NCI-H1048 (cell line): Measurements from ENCODE around the gene TJP3.

Experiments
- DNase-seq: peaks from one replicate; lab custom pipeline; 2025; lab: John Stamatoyannopoulos, UW

TJP3 gene

DNA sequence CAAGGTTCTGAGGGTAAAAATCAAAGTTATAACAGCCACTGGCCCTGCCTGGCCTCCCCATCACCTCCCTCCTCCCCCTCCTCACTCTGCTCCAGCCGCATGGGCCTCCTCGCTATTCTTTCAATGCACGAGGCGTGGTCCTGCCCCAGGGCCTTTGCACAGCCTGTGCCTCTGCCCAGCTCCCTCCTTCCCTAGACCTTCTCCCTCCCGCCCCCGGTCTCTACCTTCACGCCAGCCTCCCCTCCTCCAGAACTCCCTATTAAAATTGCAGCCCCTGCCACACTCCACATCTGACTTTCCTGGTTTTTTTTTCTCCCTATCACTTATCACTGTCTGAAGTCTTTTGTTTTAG, 60.5 kb downstream of the TJP3 start:
- DNase-seq = no peak

DNA sequence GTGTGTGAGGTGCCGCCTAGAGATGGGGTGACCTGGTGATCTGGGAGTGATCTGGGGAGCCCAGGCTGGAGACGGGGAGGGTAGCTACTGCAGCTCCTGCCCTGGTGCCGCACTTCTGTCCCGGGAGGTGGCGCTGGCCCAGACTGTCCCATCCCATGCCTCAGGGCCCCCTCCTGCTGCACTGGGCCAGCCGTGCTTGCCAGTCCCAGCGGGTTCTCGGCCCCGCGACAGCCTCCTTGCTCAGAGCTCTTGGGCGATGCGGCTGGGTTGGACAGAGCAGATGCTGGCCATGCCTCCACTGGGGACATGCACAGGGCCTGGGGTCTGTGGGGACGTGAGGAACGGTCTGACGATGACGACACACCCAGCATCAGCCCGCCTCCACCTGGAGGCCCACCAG, 61.3 kb downstream of the TJP3 start:
- no peak for DNase-seq

DNA sequence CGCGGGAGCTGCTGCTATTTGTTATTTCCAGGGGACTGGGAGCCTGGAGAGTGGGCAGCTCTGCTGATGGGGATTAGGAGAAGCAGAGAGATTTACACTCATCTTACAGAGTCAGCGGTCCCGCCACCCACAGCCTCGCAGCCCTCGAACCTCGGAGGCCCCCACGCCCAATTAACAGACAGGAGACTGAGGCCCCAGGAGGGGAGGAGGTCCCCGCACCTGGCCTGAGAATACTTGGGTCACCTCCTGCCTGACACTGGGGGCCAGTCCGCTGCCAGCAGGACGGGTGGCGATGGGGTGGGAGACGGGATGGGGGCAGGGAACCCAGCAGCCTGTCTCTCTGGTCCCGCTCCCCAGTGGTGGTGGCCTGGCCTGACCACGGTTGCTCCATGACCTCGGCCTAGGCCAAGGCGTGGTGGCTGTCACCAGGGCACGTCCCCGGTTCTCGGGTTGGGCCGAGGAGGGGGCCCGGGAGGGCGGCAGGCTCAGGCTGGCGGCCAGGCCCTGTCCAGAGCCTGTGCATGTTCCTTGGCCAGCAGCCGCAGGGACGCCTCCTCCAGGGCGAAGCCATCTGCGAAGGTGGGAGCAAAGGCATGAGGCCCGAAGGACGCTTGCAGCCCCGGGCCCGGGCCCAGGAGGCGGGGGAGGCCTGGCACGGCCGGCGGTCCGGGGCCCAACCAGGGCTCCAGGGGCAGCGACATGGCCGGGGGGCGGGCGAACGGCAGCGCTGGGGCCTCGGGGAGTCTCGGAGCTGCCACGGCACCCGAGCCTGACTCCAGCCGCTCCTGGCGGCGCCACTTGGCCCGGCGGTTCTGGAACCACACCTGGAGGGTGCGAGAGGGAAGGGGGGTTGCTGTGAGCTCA, 62.2 kb downstream of the TJP3 start:
- no peak for DNase-seq

DNA sequence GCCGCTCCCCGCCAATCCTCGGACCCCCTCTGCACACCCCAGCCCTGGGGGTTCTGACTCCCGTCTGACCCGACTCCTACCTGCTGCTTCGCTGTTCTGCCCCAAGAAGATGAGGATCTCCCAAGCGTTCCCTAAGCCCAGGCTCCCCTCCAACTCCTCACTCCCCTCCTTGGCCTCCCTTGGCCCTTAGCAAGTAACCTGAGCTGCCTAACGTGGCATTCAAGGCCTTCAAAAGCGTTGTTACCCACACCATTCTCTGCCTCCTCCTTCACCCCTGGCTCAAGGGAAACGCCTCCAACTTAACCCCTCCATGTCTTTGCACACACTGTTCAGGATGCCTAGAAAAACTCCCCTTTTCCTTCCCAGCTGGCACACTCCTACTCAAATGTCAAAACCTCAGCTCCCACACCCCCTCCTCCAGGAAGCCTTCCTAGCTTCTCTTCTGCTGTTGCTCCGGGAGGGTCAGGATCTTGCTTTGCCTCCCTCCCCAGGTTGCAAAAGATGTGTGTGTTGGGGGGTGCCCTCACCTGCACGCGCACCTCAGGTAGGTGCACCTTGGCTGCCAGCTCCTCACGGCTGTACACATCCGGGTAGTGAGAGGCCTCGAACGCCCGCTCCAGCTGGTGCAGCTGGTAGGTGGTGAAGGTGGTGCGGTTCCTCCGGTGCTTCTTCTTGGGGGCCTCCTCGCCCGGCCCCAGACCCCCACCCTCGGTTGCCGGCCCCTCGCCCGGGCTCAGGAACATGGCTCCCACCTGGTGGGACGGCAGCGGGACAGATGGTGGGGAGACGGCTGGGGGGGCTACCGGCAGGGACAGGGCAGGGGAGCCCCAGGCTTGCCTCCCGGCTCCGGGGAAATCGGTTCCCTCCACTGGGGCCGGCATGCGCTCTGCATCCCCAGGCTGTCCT, 63.1 kb downstream of the TJP3 start:
- DNase-seq = no peak

DNA sequence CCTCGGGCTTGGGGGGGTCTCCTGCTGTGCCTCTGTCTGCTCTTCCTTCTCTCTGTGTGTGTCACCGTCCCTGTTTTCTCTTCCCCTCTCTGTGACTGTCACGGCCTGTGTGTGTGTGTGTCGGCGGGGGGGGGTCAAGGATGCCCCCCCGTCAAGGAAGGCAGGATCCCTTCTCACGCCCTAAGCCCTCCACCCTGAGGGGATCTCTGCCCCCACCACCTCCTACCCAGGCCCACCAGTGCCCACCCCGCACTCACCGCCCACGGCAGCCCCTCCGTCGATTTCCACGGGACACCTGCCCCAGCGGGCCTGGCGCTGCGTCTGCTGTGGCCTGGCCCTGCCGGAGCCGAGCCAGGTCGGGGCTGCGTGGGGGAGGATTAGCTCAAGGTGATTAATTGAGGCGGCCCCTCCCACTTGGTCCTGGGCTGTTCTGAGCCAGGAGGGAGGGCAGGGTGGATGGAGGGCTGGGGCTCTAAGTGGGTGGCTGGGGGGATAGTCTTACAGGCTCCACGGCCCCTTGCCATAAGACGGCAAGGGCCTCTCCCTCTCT, 63.8 kb downstream of the TJP3 start, which contains the start of gene RAX2:
Gene RAX2 (minus strand): TSS at position 323 of the 550 bp plus-strand sequence. CDS start 486 bp downstream, outside the sequence.
- no peak for DNase-seq

DNA sequence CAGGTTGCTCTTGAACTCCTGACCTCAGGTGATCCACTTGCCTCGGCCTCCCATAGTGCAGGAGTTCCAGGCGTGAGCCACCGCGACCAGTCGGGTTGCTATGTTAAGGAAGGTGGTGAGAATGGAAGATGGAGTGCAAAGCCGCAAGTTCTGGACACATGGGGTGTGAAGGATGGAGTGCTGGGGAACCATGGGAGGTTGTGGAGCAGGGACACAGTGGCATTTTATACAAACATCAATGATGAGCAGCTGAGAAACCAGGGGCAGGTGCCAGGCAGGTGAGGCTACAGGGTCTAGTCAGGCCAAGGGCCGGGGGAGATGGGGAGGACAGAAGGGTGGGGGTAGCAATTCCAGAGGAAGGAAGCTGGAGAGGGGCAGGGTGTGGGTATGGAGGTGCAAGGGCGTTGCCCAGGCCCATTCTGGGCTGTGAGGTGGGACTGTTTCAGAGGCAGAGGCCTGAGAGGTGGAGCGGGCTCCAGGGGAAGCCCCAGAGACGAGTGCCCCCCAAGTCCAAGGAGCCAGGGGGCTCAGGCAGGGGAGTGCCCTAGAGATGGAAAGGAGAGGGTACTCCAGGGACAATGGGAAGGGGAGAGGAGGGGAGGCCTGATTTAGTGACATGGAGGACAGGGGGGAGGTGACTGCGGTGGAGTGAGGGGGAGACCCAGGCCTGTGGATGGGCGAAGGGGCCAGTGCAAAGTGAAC, 65.8 kb downstream of the TJP3 start:
- no peak for DNase-seq

DNA sequence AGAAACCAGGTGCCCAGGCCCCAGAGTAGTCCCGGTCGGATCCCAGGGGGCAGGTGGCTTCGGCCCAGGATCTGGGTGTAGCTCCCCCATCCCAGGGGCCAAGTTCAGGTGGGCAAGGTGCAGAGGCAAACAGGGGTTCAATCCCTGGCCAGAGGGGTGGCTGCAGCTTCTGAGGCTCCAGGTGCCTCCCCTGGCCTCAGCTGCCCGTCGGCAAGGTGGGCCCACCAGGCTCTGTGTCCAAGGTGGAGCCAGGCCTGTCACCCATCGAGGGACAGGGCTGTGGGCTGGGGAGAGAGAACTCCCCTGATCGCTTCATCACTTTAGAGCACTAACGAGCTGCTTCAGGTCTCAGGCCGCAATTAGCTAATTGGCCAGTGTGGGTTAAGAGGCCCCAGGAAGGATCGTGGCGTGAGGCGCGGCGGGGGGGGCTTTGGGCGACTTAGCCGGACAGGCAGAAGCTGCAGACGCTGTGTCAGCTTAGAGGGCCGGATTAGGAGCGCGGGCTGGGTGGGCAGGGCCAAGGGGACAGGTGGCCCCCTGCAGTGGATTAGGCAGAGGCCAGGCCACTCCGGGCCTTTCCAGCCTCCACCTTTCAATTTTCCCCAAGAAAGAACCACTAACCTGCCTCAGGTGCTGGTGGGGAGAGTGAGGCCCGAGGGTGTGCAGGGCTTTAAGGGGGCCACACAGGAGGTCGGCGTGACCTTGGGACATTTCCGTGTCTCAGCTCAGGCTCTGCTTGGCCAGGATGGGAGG, 66.6 kb downstream of the TJP3 start:
- no peak for DNase-seq

DNA sequence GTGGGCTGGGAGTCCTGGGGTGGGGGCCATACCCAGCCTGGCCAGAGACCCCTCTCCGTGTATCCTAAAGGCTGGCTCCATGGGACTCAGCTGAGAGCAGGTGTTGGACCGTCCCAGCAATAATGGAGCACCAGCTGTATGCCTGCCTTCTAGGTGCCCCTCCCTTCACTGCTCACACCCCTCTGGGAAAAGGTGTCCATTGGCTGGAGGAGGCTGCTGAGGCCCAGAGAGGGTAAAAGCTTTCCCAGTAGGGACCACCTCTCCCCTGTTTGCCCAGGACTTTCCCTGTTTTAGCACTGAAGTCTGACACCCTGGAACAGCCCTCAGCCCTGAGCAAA, 67.2 kb downstream of the TJP3 start:
- no peak for DNase-seq

DNA sequence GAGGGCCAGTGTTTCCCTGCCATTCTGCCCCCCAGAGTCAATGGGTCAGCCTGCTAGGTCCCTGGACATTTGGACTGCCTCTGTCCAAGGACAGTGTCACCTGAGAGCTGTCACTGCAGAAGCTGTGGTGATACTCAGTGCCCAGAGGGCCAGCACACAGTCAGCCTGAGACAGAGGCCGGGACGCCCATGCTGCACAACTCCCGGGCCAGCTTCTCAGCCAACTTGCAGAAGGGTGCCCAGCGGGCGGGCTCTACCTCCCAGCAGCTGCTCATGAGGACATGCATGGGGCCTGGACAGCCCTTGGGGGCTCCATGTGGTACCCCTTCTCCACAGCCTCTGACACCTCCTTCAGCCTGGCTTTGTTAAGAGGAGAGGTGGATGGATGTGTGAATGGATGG, 67.6 kb downstream of the TJP3 start:
- no peak for DNase-seq

DNA sequence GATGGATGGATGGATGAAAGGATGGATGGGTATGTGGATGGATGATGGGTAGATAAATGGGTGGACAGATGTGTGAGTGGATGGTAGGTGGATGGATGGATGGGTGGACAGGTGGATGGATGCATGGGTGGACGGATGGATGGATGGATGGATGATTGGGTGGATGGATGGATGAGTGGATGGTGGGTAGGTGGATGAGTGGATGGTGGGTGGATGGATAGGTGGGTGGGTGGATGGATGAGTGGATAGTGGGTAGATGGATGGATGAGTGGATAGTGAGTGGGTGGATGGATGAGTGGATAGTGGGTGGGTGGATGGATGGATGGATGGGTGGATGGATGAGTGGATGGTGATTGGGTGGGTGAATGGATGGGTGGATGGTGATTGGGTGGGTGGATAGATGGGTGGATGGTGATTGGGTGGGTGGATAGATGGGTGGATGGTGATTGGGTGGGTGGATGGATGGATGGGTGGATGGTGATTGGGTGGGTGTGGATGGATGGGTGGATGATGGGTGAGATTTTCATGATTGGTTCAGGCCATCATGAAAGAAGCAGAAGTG, 68.4 kb downstream of the TJP3 start:
- no peak for DNase-seq

DNA sequence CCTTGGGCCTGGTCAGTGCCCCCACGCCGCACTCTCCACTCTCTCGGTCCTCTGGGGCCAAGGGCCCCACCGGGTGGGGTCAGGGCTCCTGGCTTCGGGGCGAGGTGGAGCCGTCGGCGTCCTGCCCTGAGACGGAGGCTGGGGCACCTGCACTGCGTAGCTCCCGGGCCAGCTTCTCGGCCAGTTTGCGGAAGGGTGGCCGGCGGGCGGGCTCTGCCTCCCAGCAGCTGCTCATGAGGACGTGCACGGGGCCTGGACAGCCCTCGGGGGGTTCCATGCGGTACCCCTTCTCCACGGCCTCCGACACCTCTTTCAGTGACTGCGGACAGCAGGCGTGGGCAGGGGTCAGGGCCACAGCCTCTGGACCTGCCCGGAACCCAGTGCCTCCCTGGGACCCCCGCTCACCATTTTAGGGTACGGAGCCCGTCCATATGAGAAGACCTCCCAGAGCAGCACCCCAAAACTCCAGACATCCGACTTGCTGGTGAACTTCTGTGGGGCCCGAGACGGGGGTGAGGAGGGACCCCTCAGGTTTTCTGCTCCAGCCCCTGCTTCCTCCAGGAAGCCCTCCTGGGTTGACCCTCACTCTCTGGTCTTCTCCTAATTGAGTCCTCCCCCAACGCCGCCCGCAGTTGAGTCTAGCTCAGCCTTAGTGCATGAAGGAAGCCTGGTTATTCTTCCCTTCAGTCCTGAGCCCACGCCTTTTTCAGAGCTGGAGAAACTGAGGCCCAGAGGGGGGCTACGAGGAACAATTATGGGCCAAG, 70.1 kb downstream of the TJP3 start:
- no peak for DNase-seq

DNA sequence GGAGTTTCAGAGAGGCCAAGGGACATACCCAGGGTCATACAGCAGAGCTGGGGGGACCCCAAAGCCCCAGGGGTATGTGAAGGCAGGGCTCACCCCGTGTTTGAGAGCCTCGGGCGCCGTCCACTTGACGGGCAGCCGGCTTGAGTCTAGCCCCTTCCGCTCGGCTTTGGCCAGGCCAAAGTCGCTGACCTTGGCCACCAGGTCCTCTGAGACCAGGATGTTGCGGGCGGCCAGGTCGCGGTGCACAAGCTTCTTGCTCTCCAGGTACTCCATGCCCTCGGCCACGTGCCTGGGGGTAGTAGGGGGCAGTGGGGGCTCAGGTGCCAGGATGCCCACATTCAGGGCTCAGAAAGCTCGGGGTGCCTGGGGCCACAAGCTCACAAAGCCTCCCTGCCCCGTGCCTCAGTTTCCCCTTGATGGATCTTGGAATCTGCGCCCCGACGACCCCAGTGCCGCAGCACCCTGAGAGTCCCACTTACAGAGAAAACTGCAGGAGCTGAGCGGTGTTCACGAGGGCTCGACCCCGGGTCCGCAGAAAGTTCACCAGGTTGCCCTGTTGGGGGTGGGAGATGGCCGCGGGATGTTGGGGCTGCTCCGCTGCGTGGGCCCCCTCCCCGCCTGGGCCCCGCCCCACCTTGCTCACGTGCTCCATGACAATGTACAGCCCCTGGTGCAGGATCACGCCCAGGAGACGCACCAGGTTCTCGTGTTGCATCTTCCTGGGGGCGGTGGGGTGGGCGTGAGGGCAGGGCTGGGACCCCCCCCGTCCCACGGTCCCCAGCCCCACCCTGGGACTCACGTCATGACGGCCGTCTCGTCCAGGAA, 70.9 kb downstream of the TJP3 start:
- no peak for DNase-seq

DNA sequence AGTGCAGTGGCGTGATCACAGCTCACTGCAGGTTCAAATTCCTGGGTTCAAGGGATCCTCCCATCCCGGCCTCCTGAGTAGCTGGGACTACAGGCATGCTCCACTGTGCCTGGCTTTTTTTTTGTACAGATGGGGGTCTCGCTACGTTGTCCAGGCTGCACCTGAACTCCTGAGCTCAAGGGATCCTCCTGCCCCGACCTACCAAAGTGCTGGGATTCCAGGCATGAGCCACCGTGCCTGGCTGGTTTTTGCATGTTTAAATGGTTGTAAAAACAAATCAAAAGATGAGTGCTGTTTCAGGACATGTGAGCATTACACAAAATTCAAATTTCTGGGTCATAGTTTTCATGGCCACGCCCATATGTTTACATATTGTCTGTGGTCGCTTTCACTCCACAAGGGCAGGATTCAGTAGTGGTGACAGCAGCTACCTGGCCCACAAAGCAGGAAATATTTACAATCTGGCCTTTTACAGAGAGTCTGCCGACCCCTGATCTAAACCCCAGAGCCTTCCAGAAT, 72.7 kb downstream of the TJP3 start:
- no peak for DNase-seq

DNA sequence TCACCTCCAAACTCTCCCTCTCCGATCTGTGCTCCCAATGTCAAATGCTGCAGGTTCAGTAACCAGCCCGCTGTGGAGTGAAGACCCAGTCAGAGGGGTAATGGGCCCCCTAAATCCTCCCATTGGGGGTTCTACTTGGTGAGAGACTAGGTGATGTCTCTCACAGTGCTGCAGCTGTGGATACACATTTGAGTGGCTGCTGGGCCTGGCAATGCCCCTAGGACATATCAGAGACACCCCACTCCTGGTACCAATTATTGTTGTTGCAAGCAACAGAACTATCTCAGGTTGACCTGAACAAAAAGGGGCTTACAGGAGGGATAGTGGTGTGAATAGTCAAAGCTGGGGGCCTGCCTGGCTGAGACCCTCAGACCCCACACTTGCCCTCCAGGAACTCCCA, 73.4 kb downstream of the TJP3 start:
- no peak for DNase-seq

DNA sequence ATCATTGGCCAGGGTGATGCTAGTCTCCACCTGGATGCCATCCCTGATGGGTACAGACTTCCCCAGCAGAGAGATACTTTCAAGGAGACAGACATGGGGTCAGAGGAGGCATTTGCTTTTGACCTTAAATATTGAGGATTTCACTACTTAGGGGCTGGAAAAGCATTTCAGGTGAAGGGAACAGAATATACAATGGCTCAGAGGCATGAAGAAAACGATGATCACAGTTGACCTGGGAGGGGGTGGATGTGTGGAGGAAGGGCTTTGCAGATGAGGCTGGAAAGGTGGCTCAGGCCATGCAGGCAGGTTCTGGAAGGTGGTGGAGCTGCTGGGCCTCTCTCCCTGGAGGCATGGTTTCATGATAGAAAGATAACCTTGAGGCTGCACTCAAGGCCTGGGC, 74.1 kb downstream of the TJP3 start:
- DNase-seq = no peak

DNA sequence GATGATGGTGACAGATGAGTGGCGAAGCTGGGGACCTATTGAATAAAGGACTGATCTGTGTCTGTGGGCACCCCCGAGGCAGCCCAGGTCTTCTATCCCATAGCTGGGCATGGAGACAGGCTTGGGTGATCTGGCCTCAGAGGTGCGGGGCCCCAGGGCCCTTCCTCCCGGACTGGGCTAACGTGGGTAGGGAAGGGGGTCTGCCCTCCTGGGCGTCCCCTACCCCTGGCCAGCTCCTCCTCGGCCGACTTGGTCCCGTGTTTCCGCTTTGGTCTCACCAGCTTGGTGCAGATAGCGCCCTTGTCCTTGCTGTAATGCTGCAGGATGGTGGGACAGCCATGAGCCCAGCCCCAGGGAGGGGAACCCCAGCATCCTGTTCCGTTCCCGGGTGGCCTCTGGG, 74.7 kb downstream of the TJP3 start:
- no peak for DNase-seq

DNA sequence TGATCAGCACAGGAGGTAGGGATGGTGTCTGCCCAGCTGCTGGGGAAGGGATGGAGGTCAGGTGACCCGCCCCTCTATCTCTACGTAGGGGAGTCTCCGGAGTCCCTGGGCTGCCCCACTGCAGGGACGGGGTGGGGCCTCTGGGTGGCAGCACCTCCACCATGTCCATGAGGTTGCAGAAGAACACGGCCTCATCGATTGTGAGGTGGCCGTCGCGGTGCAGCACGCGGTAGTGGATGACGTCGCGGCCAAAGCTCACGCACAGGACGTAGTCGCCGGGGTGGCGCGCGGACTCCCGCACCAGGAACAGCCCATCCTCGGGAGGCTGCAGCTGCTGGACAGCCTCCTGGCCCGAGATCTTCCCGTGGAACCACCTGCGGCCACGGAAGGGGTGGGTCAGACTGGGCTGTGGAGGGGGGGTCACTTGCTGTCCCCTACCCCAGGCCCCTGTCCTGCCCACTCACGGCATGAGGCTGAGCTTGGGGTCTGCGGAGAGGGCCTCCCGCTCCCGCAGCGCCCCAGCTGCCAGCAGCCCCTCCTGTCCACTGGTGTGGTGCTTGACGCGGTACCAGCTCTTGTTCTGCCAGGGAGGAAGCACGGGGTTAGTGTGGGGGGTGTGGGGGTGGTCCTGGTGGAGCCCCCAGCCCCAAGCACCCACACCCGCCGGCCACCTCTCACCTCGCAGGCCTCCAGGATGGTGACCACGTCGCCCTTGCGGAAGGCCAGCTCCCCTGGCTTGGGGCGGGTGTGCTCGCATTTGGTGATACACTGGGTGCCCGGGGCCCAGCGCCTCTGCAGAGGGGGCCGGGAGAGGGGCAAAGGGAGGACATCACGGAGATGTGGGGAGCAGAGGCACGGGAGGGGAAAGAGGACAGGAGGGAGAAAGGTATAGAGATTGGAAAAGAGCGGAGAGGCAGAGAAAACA, 75.7 kb downstream of the TJP3 start:
- no peak for DNase-seq
